ENCODE results near the gene ADAMTS16.

Gene ADAMTS16

DNA sequence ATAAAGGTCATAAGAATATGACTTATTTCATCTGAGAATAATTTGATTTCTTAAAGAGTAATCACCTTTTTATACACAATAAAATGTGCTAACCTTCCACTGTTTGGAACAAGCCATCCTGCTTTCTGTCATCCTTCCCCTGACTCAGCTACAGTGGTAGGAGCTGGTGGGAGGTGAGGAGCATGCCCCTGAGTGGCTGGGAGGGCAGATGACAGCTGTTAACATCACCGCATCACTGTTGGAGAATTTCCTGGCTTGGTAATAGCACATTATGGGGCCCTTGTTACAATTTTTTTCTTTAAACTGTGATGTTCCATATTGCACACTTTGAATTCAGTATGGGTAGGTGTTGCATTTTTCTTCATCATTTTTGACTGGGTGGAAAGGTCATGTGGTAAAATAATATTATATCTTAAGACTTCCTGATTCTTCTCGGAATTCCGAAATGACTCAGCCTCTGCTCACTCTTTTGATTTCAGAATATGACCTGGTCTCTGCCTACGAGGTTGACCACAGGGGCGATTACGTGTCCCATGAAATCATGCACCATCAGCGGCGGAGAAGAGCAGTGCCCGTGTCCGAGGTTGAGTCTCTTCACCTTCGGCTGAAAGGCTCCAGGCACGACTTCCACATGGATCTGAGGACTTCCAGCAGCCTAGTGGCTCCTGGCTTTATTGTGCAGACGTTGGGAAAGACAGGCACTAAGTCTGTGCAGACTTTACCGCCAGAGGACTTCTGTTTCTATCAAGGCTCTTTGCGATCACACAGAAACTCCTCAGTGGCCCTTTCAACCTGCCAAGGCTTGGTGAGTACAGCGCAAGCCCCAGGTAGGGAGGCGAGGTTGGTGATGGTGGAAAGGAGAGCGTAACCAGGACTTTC lies 5.8 kb downstream of the ADAMTS16 start:
- DNase-seq = no peak

DNA sequence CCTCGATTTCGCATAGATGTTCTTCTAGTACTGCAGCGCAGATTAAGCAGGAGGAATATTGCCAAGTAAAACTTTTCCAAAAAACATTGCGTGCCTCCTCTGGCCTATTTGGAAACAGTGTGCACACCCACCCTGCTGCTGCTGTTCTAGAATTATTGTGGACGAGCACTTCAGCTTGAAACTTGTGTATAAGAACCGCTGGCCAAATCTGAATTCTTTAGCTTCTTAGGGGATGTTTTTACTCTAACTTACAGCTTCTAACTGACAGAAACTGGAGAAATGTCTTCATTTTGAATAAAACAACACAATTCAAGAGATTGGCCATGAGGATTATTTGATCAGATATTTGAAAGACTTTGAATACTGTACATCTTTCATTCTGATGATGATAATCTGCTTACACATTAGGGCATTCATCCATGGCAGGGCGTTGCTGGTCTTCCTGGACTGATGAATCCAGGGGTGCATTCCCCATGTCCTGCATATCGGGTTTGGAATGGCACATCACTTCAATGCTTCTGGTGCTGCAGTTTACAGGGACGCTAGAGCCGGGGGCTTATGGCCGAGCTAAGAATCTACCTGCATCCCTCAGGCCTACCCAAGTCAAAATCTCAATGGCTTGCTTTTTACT lies 6.5 kb downstream of the ADAMTS16 start:
- DNase-seq = no peak

DNA sequence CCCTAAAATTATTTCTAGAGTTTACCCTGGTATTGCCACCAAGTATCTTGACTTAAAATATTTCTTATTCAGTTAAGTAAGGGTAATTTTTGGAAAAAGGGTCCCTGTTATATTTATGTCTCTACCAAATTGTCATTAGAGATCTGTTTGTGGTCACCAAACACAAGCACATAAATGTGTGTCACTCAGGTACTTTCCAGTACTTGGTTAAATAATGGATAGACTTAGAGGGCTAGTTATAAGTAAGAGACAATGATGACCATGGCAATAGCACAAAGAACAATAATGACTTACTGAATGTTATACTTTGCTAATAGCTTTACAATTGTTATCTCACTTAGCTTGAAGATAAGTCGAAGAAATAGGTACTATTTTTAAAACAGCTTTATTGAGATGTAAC lies 9.0 kb downstream of the ADAMTS16 start:
- no peak for DNase-seq

DNA sequence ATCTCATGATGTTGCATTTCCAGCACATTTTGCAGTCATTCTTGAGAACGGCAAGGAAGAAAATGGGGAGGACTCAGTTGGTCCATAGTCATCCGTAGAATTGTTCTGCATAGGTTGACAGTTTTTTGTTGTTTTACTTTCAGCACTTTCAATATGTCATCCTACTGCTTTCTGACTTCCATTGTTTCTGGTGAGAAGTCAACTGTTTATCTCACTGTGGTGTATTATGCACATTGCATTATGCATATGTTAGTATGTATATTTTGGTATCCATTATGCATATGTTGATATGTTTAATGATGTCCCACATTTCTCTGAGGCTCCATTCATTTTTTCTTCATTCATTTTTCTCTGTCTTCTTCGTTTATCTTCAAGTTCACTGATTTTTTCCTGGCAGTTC lies 10.5 kb downstream of the ADAMTS16 start:
- no peak for DNase-seq

DNA sequence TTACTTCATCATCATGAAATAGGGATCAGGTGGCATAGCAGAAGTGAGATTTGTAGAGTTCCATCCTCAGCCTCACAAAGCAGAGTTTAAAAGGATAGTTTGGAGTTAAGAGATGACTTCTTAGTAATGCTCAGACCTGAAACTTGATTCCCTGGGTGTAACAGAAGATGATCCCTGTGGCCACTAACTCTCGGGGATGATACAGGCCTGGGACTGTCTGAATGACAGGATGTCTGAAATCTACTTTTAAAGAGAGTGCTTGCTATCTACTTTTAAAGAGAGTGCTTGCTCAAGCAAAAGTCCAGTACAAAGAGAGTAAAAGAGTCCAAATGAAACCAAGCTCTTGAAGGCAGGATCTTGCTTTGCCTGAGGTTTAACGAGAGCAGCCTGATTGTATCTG lies 14.6 kb downstream of the ADAMTS16 start:
- DNase-seq = no peak

DNA sequence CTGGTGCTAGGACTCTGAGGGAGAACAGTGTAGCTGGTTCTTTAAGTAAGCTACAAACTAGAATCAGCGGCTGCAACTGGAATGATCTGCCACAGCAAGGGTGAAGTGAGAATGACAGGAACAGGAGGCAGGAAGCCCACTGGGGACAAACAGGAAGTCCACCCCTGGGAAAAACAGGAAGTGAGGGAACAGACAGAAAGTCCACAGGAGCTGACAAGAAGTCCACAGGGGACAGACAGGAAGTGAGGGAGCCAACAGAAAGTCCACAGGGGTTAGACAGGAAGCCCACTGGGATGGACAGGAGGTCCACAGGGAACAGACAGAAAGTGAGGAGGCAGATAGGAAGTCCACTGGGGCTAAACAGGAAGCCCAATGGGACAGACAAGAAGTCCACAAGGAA lies 15.5 kb downstream of the ADAMTS16 start:
- no peak for DNase-seq

DNA sequence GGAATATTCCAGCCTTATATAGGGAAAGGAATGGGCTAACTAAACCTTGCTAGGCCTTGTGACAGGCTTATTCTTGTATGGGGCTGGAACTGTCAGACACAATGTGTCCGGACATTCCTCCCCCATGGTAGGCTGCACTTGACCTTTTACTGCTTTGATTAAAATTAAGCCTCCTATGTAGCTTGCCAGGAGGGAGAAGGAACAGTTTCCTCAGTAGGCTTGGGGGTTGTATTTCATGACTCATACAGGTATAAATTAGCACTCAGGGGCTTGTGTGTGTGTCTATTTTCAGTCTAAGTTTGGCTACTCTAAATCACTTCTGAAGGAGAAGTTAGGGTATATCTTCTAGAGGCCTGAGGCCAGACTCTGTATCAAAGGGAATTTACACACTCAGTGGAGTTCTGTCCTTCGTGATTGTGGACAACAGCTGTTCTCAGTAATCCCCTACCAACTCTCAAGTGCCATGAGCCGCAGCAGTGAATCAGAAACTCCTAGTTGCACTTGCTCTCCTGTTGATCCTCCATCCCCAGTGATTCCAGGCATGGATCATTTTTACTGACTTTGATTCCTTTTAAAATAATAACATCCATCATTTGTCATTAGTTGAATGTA lies 16.4 kb downstream of the ADAMTS16 start:
- DNase-seq = no peak

DNA sequence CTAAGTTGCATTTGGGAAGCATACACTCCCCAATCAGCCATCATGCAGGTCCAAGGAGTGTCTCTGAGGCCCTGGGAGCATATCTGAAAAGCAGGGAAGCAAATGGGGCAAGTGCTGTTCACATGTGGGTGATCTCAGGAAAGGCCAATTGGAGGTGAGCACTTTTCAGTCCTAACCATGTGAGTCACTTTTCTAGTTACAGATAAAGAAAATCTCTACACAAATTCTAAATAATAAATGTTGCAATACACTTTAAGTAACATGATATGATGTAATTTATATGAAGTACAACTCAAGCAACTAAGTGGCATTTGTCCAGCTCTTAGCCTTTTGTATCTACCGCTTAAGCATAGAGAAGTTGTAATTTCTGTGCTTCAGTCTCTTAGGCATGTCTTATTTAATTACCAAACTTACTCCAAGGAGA lies 18.4 kb downstream of the ADAMTS16 start:
- peak in 1 of 3 experiments; percentile 22 for DNase-seq

DNA sequence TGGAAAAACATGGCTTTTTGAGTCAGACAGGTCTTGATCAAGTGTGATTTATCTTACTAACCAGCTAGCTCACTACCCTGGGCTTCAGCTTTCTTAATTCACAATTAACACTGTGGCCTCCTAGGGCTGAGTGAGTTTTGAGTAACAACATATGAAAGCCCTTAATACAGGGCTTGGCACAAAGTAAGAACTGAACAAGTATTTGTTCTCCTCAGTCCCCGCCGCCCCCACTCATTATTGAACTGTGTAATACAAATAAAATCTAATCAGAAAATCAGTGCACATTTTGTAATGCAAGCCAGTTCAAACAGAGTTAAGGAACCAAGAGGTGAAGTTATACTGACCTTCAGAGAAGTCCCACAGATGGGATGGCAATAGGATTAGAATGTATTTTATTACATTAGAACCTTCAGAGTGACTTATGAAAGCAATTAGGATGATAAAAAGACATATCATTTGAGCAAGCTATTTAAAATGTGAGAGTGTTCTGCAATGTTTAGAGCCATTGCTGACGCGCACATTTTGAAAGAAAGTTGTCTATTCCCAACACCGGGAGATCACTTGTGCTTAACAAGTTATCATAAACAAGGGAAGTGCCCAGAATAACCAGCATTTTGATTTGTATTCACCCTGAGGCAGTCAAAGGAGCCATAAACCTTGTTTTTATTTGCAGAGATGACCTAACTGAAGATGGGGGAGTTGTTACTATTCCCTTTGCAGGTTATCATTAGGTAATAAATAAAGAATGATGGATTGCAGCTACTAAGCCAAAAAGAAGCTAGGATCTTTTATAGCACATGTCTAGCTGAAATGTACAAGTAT lies 19.4 kb downstream of the ADAMTS16 start:
- DNase-seq = no peak

DNA sequence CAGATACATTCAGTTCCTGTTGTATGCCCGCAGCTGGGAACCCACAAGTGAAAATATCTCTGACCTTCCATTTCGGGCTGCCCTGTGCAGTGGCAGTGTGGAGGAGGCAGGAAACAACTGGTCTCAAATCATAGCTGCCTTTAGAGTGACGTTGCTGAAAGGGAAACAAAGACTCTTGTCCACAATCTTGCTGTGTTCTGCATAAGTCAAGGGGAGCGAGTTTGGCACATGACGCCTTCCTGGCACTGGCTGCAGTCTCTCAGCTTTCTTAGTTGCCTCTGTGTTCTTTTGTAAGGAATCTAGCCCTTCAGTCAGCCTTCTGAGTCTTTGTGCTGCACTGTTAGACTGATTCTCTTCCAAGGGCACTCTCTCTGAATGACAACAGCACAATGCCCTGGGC lies 24.0 kb downstream of the ADAMTS16 start:
- DNase-seq = no peak

DNA sequence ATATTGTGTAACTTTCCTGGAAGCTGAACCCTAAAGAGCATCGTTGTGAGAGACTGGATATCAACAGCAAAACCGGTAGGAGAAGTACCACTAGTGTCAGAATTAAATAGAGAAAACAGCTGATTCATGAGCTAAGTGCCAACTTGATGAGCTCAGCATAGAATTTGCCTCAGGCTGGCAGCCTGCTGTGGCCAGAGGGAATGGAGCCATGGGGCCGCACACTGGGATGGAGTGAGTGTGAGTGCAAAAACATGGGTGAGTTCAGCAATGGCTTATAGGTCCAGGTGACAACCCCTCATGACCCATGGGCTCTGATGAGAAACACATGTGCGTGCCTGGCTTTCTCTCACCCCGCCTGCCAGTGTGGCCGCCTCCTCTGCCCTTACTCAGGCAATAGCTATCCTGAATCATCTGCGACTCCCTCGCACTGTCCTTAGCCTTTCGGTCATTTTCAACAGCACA lies 25.4 kb downstream of the ADAMTS16 start:
- no peak for DNase-seq

DNA sequence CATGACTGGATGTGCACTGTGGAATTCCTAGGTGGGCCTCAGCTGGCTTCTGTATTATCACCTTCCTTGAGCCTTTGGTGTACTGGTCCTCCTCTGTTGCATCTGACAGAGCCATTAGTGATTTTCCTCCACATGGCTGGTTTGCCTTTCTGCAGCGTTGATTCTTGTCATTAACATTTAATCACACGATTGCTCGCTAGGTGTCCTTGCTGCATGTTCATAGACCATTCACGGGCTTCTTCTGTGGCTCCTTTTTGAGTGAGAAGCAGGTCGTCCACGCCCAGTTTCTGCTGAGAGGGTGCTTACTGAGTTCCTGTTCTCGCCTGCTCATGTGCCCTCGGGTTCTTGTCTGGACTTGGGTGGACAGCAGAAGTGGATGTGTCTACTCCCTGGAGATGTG lies 29.3 kb downstream of the ADAMTS16 start:
- no peak for DNase-seq

DNA sequence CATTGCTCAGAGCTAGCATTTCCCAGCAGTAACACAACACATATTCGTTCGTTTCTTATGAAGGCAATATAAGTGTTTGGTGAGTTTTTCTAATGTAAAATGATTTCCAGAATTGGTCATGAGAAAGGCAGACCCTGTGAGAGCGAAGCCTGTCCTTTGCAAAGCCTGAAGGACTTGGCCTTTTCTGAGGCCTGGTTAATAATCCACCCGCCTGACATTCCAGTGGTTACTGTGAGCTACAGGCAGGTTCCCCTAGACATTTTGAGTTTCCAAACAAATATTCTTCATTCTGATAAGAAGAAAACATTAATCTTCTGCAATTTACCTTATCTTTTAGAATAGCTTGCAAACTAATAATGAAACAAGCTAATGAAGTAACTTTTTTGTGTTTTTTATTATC lies 38.0 kb downstream of the ADAMTS16 start:
- no peak for DNase-seq

DNA sequence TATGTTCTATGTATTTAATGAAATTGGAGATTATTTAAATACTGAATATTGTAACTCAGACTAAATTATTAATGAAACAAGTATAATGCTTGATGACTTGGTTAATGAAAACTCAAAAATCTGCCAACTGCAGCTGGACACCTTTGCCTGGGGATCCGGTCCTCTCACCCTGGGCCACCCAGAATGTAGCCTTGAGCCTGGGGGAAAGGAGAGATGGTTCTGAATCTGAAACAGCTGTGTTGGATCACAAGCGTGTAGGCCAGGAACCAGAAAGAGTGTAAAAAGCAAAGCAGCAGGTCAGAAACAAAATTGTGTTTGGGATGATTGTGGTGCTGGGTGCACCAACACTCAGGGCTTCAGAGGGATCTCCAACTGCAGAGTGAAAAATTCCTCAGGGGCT lies 38.5 kb downstream of the ADAMTS16 start:
- no peak for DNase-seq

DNA sequence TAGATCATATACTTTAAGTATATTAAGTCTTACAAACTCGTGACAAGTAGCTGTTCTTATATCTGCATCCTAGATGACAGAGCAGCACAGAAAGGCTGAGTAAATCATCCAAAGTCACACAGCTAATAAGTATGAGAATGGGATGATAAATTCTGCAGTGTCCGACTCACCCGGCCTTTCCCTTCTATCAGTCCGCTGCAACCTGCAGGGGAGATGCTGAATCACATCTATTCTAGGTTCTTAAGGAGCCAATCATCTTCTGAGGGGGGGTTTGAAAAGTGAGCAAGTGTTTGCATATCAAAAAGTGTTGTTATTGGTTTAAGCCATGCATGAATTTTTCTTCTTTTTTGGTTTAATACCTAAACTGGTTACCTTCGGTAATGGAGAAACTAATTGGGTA lies 38.9 kb downstream of the ADAMTS16 start:
- no peak for DNase-seq

DNA sequence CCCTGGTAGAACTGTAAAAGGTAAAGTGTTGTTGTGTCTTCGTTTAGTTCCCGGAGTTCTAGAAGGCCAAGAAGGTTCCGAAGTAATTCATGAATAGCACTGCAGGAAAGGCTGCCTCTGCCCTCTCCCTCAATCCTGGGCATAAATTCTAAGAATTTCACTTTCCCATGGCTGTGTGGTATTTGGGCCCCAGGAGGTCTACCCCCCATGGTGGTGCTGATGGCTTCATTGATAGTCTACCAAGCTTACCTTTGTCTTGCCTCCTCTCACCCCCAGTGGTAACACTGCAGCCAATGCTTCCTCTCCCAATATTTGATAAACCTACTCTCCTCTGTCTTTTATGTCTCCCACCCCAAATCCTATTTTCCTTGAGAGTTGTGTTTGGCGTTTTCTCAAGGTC lies 39.5 kb downstream of the ADAMTS16 start:
- no peak for DNase-seq

DNA sequence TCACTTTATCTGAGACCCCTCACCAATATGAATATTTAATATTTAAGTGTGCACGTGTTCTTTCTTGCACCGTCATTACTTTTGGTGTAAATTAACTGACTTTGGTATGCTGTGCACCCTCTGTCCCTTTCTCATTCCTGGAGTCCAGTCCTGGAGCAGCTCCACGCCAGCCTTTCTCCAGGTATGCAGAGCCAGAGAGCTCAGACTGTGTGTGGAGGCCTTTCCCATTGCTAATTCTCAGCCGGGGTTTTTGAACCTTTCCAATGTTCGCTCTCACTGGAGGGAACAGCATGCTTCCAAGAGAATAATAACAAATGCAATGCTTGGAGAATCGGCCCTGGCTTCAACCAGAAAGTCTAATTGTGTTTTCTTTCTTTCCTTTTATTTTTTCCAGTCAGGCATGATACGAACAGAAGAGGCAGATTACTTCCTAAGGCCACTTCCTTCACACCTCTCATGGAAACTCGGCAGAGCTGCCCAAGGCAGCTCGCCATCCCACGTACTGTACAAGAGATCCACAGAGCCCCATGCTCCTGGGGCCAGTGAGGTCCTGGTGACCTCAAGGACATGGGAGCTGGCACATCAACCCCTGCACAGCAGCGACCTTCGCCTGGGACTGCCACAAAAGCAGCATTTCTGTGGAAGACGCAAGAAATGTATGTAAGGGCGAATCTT lies 41.7 kb downstream of the ADAMTS16 start:
- DNase-seq = no peak

DNA sequence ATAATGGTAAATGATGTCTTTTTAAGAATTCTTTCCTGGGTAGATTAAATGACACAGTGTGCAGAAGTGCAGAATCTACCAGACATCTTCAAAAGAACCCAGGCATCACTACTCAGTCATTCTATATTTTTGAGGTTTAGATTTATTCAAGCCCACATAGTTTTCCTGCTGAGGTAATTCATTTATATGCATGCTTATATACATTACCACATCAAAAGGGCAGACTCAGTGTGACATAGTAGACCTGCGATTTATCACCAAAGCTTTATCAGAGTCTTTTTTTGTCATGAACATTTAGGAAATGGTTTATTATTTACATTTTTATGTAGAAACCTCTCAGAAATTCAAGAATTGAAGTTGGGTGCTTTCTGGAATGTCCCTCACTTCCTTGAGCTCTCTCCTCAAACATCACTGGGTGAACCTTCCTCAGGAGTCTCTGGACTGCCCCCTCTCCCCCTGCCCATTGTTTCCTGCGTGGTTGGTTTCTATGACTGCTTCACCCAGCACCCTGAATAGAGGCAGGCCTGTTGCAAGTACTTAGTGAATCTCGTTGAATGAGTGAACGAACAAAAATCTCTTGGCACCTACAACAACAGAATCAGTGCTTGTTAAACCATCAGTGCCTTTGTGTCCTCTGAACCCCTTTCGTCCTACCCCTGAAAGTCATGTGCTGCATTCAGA lies 42.5 kb downstream of the ADAMTS16 start:
- no peak for DNase-seq

DNA sequence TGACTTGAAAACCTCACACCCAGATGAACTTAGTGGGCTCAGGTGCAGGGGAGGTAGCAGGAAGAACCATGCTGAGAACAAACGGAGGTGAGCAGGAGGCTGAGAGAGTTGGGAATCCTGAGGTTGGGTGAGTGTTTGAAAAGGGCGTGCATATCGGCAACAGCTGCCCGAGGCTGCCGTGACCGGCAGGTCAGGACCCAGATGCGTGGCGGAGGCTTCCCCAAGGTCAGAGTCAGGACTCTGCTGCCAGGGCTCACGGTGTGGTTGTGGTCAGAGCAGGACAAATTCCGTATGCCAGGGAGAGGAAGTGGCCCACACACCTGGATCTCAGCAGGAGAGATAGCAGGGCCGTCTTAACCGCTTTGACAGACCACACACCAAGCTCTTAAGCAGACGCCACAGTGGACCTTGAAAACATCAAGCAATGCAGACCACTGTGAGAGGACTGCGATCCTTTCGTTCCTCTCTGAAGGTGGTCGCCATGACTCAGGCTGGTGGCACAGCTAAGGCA lies 43.1 kb downstream of the ADAMTS16 start:
- DNase-seq = no peak

DNA sequence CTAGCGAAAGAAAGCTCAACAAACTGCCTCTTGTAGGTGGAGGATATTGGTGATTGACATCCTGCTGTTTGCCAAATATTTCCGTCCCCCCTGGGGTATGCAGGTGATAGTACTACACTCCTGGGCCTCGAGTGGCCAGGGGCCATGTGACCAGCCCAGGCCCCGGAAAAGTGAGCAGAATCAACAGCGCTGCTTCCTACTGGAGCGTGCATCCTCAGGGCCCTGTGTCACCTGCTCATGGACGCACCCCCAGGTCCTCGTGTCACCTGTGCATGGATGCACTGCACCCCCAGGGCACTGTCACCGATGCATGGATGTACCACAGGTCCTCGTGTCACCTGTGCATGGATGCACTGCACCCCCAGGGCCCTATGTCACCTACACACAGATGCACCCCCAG lies 43.8 kb downstream of the ADAMTS16 start:
- DNase-seq = no peak

DNA sequence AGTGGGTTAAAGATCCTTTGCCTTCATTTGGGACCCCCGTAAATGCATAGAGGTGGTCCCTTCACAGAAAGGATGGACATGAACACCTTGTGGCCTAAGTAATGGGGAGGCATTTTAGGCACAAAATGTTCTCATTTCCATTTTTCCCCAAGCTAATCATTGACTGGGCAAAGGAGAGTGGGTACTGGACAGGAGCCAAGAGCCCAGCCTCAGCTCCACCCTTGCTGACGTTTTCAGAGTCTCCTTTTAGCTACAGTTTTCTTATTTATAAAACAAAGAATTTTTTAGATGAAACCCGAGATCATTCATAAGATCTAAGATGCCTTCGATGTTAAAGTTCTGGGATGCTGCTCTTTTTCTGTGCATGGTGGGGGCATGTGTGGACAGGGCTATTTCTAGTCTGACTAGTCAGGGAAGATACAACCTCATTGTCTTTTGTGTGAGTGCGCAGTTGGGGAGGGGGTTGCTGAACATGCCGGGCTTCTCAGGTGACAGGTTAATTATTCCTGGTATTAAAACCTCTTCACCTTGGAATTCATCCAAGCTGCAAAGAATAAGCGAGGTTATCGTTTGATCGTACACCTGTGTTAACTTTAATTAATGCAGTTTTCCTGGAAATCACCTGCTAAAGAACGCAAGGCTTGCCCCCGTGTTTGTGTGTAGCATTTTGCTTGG lies 48.4 kb downstream of the ADAMTS16 start:
- DNase-seq = peak; percentile 10 to 72 (median 59)

All from NCI-H1417 (cell line).